Sigmoid colon (tissue), 7 donors: ENCODE data around the gene KCNJ1. TPM values are rescaled to one million over a fixed set of nuclear protein-coding genes. Genes with fewer than 3 reads are reported as not detected.

Experiments used
- DNase-seq: peaks from one replicate; pipeline ENCODE4 v3.0.0-alpha.2; 2019
- H3K27ac ChIP-seq, 4 donors: fragments of 200-600 bp; sonication (generic); one replicate each; pipeline ENCODE4 v1.5.1; 2016 to 2019; ENCODE audit warnings: mild to moderate bottlenecking in 1 of 4
- H3K27me3 ChIP-seq, 3 donors: fragments of 200-600 bp; sonication (generic); one replicate each; pipeline ENCODE4 v1.5.1; 2019; ENCODE audit warnings: mild to moderate bottlenecking in 1 of 3
- H3K36me3 ChIP-seq, 4 donors: fragments of 200-600 bp; sonication (generic); one replicate each; pipeline ENCODE4 v1.5.1; 2016 to 2019
- H3K4me1 ChIP-seq, 4 donors: fragments of 200-600 bp; sonication (generic); one replicate each; pipeline ENCODE4 v1.5.1; 2017 to 2019
- H3K4me3 ChIP-seq, 4 donors: fragments of 200-600 bp; sonication (generic); one replicate each; pipeline ENCODE4 v1.5.1; 2017 to 2019; ENCODE audit warnings: mild to moderate bottlenecking in 2 of 4, moderate library complexity in 1 of 4
- H3K9me3 ChIP-seq, 4 donors: fragments of 200-600 bp in 3 of 4; sonication (generic) in 3 of 4; one replicate each; pipeline versions ENCODE4 v1.5.1 to v1.6.1; 2013 to 2019
- EP300 ChIP-seq, 4 donors: sonication (generic); formaldehyde crosslinking; IDR thresholded peaks; one replicate each; pipeline ENCODE4 v1.6.1; 2017; ENCODE audit warnings: antibody characterized with exemption in 4 of 4
- POLR2A ChIP-seq, 2 donors: fragments of 450-650 bp; IDR thresholded peaks; one replicate each; pipeline ENCODE4 v1.6.1; 2016; ENCODE audit warnings: antibody characterized with exemption in 2 of 2, mild to moderate bottlenecking in 2 of 2, moderate library complexity in 2 of 2
- POLR2AphosphoS5 ChIP-seq, 4 donors: sonication (generic); formaldehyde crosslinking; IDR thresholded peaks; one replicate each; pipeline ENCODE4 v1.6.1; 2017; ENCODE audit warnings: antibody characterized with exemption in 4 of 4
- WGBS, 2 donors: extraction: QIAGEN DNeasy Blood & Tissue Kit; methylation state at CpG; one replicate each; pipeline ENCODE4 v1.1.7; 2013; 5-methylcytosine and 5-hydroxymethylcytosine counted together
- intact Hi-C: fragments of 100-400 bp; cut with DNase I; formaldehyde crosslinking; loops from one replicate; pipeline ENCODE4 v1.15.1; 2023
- polyA plus RNA-seq, 3 donors: library from polyadenylated mRNA; stranded (reverse); fragments of 200-250 nt; gene quantifications; one replicate each; pipeline ENCODE4 v1.2.3, GENCODE V29; 2013
- total RNA-seq, 4 donors: library from RNA; depleted of rRNA; stranded (reverse); fragments of >200 nt; gene quantifications; one replicate each; pipeline ENCODE4 v1.1.0, GENCODE V29; 2016
- TF ChIP-seq, protein P1 (sequence below), 4 experiments: fragments of 450-650 bp in 3 of 4; fragments of 200-600 bp in 1 of 4; IDR thresholded peaks; one replicate each; pipeline ENCODE4 v1.5.1; 2016 to 2019; ENCODE audit warnings: antibody characterized with exemption in 4 of 4, mild to moderate bottlenecking in 3 of 4, moderate library complexity in 2 of 4
- donor health status: healthy with polysubstance abuse.
- donor health status: Bipolar disorder and iron deficiency.
- donor health status: healthy.

KCNJ1 gene
- total and polyA plus RNA-seq, 7 donors, result 0.81 TPM; not detected in 6

GRCh38 chr11:128914216-128915148, 47.4 kb upstream of the KCNJ1 start:
- no peak for DNase-seq

GRCh38 chr11:128913806-128914205, 46.7 kb upstream of the KCNJ1 start:
- TF ChIP-seq EP300 (IDR thresholded peaks at IDR 0.05), result no peak
- TF ChIP-seq, protein P1, sequence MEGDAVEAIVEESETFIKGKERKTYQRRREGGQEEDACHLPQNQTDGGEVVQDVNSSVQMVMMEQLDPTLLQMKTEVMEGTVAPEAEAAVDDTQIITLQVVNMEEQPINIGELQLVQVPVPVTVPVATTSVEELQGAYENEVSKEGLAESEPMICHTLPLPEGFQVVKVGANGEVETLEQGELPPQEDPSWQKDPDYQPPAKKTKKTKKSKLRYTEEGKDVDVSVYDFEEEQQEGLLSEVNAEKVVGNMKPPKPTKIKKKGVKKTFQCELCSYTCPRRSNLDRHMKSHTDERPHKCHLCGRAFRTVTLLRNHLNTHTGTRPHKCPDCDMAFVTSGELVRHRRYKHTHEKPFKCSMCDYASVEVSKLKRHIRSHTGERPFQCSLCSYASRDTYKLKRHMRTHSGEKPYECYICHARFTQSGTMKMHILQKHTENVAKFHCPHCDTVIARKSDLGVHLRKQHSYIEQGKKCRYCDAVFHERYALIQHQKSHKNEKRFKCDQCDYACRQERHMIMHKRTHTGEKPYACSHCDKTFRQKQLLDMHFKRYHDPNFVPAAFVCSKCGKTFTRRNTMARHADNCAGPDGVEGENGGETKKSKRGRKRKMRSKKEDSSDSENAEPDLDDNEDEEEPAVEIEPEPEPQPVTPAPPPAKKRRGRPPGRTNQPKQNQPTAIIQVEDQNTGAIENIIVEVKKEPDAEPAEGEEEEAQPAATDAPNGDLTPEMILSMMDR (IDR thresholded peaks at IDR 0.05), result no peak
- TF ChIP-seq POLR2AphosphoS5 (IDR thresholded peaks at IDR 0.05), result no peak
- no peak for TF ChIP-seq POLR2A (IDR thresholded peaks at IDR 0.05)
- no peak for DNase-seq
- 87 to 89% methylated on average over 5 of the region's 5 CpGs for WGBS, 2 donors
- intact Hi-C loops, result no loop called here
- Histone ChIP-seq H3K27ac (no peak overlapping the region), H3K4me3 (no peak overlapping the region), H3K9me3 (no peaks in the 10 kb centered on the region), H3K4me1 (peaks cover 0 to 3% (median 0%) of the 10 kb centered on the region in 4 donors), H3K36me3 (no peaks in the 10 kb centered on the region), H3K27me3 (peaks cover 0 to 25% (median 0%) of the 10 kb centered on the region in 3 donors)

More at GRCh38 chr11:128914216-128915148, 47.4 kb upstream of the KCNJ1 start:
- Histone ChIP-seq H3K27me3 (peaks cover 0 to 19% (median 0%) of the 10 kb centered on the region in 3 donors), H3K4me1 (no peaks in the 10 kb centered on the region), H3K27ac (no peak overlapping the region), H3K36me3 (no peaks in the 10 kb centered on the region), H3K9me3 (no peaks in the 10 kb centered on the region), H3K4me3 (no peak overlapping the region)
- no peak for TF ChIP-seq POLR2A (IDR thresholded peaks at IDR 0.05)
- intact Hi-C loops, result no loop called here
- WGBS, 2 donors, result 82 to 85% methylated on average over 18 of the region's 18 CpGs

DNA sequence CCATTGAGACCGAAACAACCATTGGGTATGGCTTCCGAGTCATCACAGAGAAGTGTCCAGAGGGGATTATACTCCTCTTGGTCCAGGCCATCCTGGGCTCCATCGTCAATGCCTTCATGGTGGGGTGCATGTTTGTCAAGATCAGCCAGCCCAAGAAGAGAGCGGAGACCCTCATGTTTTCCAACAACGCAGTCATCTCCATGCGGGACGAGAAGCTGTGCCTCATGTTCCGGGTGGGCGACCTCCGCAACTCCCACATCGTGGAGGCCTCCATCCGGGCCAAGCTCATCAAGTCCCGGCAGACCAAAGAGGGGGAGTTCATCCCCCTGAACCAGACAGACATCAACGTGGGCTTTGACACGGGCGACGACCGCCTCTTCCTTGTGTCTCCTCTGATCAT, 44.6 kb upstream of the KCNJ1 start:
- no peaks in the 10 kb centered on the region for H3K9me3 ChIP-seq
- WGBS, 2 donors, result 95 to 96% methylated on average over 18 of the region's 18 CpGs
- peaks cover 0 to 7% (median 0%) of the 10 kb centered on the region in 4 donors for H3K4me1 ChIP-seq
- no peak for DNase-seq
- H3K4me3 ChIP-seq, result no peak overlapping the region
- H3K36me3 ChIP-seq, result no peaks in the 10 kb centered on the region
- no peak for TF ChIP-seq EP300 (IDR thresholded peaks at IDR 0.05)
- TF ChIP-seq, protein P1 (IDR thresholded peaks at IDR 0.05), result no peak
- no peak for TF ChIP-seq POLR2A (IDR thresholded peaks at IDR 0.05)
- TF ChIP-seq POLR2AphosphoS5 (IDR thresholded peaks at IDR 0.05), result no peak
- intact Hi-C loops, result no loop called here
- no peak overlapping the region for H3K27ac ChIP-seq
- H3K27me3 ChIP-seq, result peaks cover 0 to 41% (median 0%) of the 10 kb centered on the region in 3 donors

- H3K27me3 ChIP-seq, result peaks cover 0 to 45% (median 0%) of the 10 kb centered on the region in 3 donors
- TF ChIP-seq, protein P1 (IDR thresholded peaks at IDR 0.05), result no peak
- TF ChIP-seq EP300 (IDR thresholded peaks at IDR 0.05), result no peak
- no peak for TF ChIP-seq POLR2A (IDR thresholded peaks at IDR 0.05)
- TF ChIP-seq POLR2AphosphoS5 (IDR thresholded peaks at IDR 0.05), result no peak
- no peak for DNase-seq
- WGBS, 2 donors, result 96 to 97% methylated on average over 17 of the region's 17 CpGs
- no peak overlapping the region for H3K4me3 ChIP-seq
- no peak overlapping the region for H3K27ac ChIP-seq
- no peaks in the 10 kb centered on the region for H3K36me3 ChIP-seq
- peaks cover 0 to 9% (median 3%) of the 10 kb centered on the region in 4 donors for H3K4me1 ChIP-seq
- H3K9me3 ChIP-seq, result no peaks in the 10 kb centered on the region
- intact Hi-C loops, result no loop called here
These were observed 44.1 kb upstream of the KCNJ1 start for GRCh38 chr11:128911239-128911638.

DNA sequence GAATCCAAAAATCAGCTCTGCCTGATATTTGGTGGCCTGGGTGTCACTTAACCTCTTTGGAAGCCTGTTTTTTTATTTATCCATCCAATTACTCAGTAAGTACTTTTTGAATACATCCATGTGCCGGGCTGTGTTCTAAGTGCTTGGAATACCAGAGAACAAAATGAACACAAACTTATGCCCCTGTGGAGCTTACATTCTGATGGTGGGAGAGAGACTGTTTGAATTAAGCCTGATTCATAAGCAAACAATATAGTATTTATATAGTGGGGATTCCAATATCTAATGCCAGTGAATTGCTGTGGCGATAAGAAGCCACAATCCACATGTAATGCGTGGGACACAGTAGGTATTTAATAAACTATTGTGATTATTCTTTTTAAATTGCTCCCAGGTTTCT, 43.5 kb upstream of the KCNJ1 start:
- no peaks in the 10 kb centered on the region for H3K9me3 ChIP-seq
- TF ChIP-seq EP300 (IDR thresholded peaks at IDR 0.05) (no peak), POLR2A (IDR thresholded peaks at IDR 0.05) (no peak), POLR2AphosphoS5 (IDR thresholded peaks at IDR 0.05) (no peak)
- TF ChIP-seq, protein P1 (IDR thresholded peaks at IDR 0.05), result no peak
- H3K27me3 ChIP-seq, result peaks cover 0 to 45% (median 0%) of the 10 kb centered on the region in 3 donors
- intact Hi-C loops, result no loop called here
- H3K4me3 ChIP-seq, result no peak overlapping the region
- peaks cover 0 to 16% (median 9%) of the 10 kb centered on the region in 4 donors for H3K4me1 ChIP-seq
- WGBS, 2 donors, result 93 to 94% methylated on average over 3 of the region's 3 CpGs
- no peak for DNase-seq
- H3K36me3 ChIP-seq, result no peaks in the 10 kb centered on the region
- no peak overlapping the region for H3K27ac ChIP-seq
